Spleen (tissue), 7 donors: Measurements from ENCODE around the gene PHF21B.

Source experiments
- CTCF ChIP-seq, 11 experiments: fragments of 200-600 bp in 7 of 11; fragments of 450-650 bp in 4 of 11; sonication (generic) in 4 of 11; IDR thresholded peaks in 8 of 11; conservative IDR thresholded peaks in 3 of 11; 1 replicate in 7 of 11; 2 replicates in 4 of 11; pipeline versions ENCODE4 v1.4.0 to v1.8.0; 2016 to 2021; ENCODE audit warnings: antibody characterized with exemption in 11 of 11, inconsistent platforms in 4 of 11, mild to moderate bottlenecking in 1 of 11
- POLR2A ChIP-seq, 3 donors: fragments of 450-650 bp; IDR thresholded peaks; one replicate each; pipeline ENCODE4 v1.5.1; 2017; ENCODE audit warnings: antibody characterized with exemption in 3 of 3, mild to moderate bottlenecking in 1 of 3
- POLR2AphosphoS5 ChIP-seq, 3 donors: sonication (generic); formaldehyde crosslinking; IDR thresholded peaks; one replicate each; pipeline ENCODE4 v1.5.1; 2017; ENCODE audit warnings: antibody characterized with exemption in 3 of 3
- donor health status: DM: no; HTN: no; CAD: no; lungs with moderate emphysema.
- donor health status: DM: no; HTN: no; CAD: no.
- donor health status: DM: no; HTN: no; CAD: no.

GRCh38 chr22:44992166-44992565, 17.6 kb downstream of the PHF21B start:
- no peak for TF ChIP-seq CTCF (IDR thresholded peaks at IDR 0.05 in 8 of 11, conservative IDR thresholded peaks at IDR 0.05 in 3 of 11)
- no peak for TF ChIP-seq POLR2A (IDR thresholded peaks at IDR 0.05)
- TF ChIP-seq POLR2AphosphoS5 (IDR thresholded peaks at IDR 0.05), result no peak
